ENCODE measurements around the gene EFCAB14. TPM values are rescaled to one million over a fixed set of nuclear protein-coding genes. Genes with fewer than 3 reads are reported as not detected.
A peak's percentile ranks its signal among the peaks of the same experiment; 100 is the strongest.
"Not testable (repeated sequence)": the region's sequence is repeated elsewhere in the genome, so short reads cannot be mapped to it uniquely, and the experiment has no call there.

Gene EFCAB14
- total RNA-seq, 1 donor from 2014 or later: 43.6 TPM

GRCh38 chr1:46724991-46725735, 6.2 kb upstream of the EFCAB14 start:
- DNase-seq (ENCODE audit: low read depth, low spot score): peak; percentile 76

GRCh38 chr1:46723901-46724300, 5.0 kb upstream of the EFCAB14 start:
- DNase-seq (ENCODE audit: low read depth, low spot score): peak; percentile 29

- DNase-seq (ENCODE audit: low read depth, low spot score): no peak
These were observed 2.8 kb upstream of the EFCAB14 start for GRCh38 chr1:46721686-46722205.

GRCh38 chr1:46721204-46721603, 2.3 kb upstream of the EFCAB14 start:
- no peak for DNase-seq (ENCODE audit: low read depth, low spot score)

GRCh38 chr1:46720319-46720718, 1.4 kb upstream of the EFCAB14 start:
- DNase-seq (ENCODE audit: low read depth, low spot score): not testable (repeated sequence)

- DNase-seq (ENCODE audit: low read depth, low spot score): no peak
These were observed 775 bp upstream of the EFCAB14 start for GRCh38 chr1:46719689-46720088.

GRCh38 chr1:46718340-46718726, 581 bp downstream of the EFCAB14 start:
- no peak for DNase-seq (ENCODE audit: low read depth, low spot score)

- no peak for DNase-seq (ENCODE audit: low read depth, low spot score)
These were observed 1.3 kb downstream of the EFCAB14 start for GRCh38 chr1:46717654-46718053.

GRCh38 chr1:46714976-46715375, 3.9 kb downstream of the EFCAB14 start:
- no peak for DNase-seq (ENCODE audit: low read depth, low spot score)

- no peak for DNase-seq (ENCODE audit: low read depth, low spot score)
These were observed 10.8 kb downstream of the EFCAB14 start for GRCh38 chr1:46708121-46708520.

GRCh38 chr1:46705408-46705807, 13.5 kb downstream of the EFCAB14 start:
- no peak for DNase-seq (ENCODE audit: low read depth, low spot score)

GRCh38 chr1:46703927-46704641, 14.8 kb downstream of the EFCAB14 start:
- DNase-seq (ENCODE audit: low read depth, low spot score): no peak

GRCh38 chr1:46699666-46700065, 19.2 kb downstream of the EFCAB14 start:
- no peak for DNase-seq (ENCODE audit: low read depth, low spot score)

- no peak for DNase-seq (ENCODE audit: low read depth, low spot score)
These were observed 21.9 kb downstream of the EFCAB14 start for GRCh38 chr1:46697053-46697452.

- not testable (repeated sequence) for DNase-seq (ENCODE audit: low read depth, low spot score)
These were observed 24.2 kb downstream of the EFCAB14 start for GRCh38 chr1:46694676-46695075.

GRCh38 chr1:46692811-46693770, 25.8 kb downstream of the EFCAB14 start:
- no peak for DNase-seq (ENCODE audit: low read depth, low spot score)

- no peak for DNase-seq (ENCODE audit: low read depth, low spot score)
These were observed 26.7 kb downstream of the EFCAB14 start for GRCh38 chr1:46691997-46692790.

GRCh38 chr1:46690931-46691421, 27.9 kb downstream of the EFCAB14 start:
- no peak for DNase-seq (ENCODE audit: low read depth, low spot score)

GRCh38 chr1:46689897-46690296, 29.0 kb downstream of the EFCAB14 start:
- no peak for DNase-seq (ENCODE audit: low read depth, low spot score)

GRCh38 chr1:46689356-46689755, 29.6 kb downstream of the EFCAB14 start:
- peak; percentile 73 for DNase-seq (ENCODE audit: low read depth, low spot score)
